ENCODE data around the gene ATP2C2.

DNA sequence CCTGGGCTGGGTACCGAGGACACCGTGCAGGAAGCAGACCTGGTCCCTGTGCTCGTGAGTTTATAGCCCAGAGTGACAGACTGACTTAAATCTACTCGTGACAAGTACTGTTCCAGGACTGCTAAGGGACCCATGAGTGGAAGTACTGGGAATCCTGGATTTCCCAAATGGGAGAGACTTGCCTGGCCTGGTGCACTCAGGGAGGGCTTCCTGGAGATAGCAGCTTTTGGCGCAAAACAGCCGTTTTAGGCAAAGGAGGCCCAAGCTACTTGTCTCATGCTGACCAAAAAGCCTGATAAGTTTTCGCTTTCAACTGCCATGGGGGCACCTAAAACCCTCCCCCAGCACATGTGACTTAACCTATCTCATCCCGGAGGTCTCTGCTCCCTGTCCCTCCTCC lies 51.4 kb downstream of the ATP2C2 start:
- TF ChIP-seq POLR2A (IDR thresholded peaks at IDR 0.05), result no peak
- TF ChIP-seq, protein P1, sequence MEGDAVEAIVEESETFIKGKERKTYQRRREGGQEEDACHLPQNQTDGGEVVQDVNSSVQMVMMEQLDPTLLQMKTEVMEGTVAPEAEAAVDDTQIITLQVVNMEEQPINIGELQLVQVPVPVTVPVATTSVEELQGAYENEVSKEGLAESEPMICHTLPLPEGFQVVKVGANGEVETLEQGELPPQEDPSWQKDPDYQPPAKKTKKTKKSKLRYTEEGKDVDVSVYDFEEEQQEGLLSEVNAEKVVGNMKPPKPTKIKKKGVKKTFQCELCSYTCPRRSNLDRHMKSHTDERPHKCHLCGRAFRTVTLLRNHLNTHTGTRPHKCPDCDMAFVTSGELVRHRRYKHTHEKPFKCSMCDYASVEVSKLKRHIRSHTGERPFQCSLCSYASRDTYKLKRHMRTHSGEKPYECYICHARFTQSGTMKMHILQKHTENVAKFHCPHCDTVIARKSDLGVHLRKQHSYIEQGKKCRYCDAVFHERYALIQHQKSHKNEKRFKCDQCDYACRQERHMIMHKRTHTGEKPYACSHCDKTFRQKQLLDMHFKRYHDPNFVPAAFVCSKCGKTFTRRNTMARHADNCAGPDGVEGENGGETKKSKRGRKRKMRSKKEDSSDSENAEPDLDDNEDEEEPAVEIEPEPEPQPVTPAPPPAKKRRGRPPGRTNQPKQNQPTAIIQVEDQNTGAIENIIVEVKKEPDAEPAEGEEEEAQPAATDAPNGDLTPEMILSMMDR (IDR thresholded peaks at IDR 0.05), result no peak

Data from right lobe of liver (tissue), 4 donors.